Adrenal gland (tissue), 5 donors: Measurements from ENCODE around the gene HSD17B2.

Experiments
- CTCF ChIP-seq, 6 experiments: fragments of 450-650 bp in 4 of 6; fragments of 200-600 bp in 2 of 6; sonication (generic) in 1 of 6; IDR thresholded peaks; 1 replicate in 5 of 6; 2 replicates in 1 of 6; pipeline versions ENCODE4 v1.5.1 to v1.8.0; 2016 to 2021; ENCODE audit warnings: antibody characterized with exemption in 6 of 6, mild to moderate bottlenecking in 2 of 6, moderate library complexity in 1 of 6
- POLR2A ChIP-seq, 2 donors: fragments of 450-650 bp; IDR thresholded peaks; one replicate each; pipeline ENCODE4 v1.6.1; 2017; ENCODE audit warnings: antibody characterized with exemption in 2 of 2, mild to moderate bottlenecking in 2 of 2, moderate library complexity in 1 of 2
- donor health status: DM: no; HTN: no; CAD: no.

DNA sequence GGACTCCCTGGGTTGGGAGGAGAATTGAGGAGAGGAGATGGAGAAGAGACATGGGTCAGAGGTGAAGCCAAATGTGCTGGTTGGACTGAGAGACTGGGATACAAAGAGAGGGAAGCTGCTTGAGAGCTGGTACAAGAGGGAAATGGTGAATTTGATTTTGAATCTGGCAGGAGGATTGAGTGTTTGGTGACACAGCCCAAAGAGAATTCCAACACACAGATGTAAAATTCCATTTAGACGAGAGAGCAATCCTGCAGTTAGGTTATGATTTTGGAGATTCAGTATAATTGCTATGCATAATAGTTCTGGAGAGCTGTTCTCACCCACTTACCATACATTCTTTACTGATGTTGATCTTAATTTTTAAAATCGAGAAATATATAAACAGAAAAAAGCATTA is 57.7 kb downstream of the HSD17B2 start:
- TF ChIP-seq CTCF (IDR thresholded peaks at IDR 0.05) = no peak
- no peak for TF ChIP-seq POLR2A (IDR thresholded peaks at IDR 0.05)
